Trophoblast cell (in vitro differentiated cells and primary cell): ENCODE data around the gene FLRT2.

ENCODE experiments used
- DNase-seq, 2 donors: peaks; one replicate each; pipeline ENCODE4 v3.0.0-alpha.2; 2016
- H2AFZ ChIP-seq: 2 replicates; pipeline ENCODE4 v1.6.1; 2013; ENCODE audit warnings: low read length, moderate library complexity, mild to moderate bottlenecking; ENCODE audit not compliant: insufficient read depth, poor library complexity
- H2AK5ac ChIP-seq: 2 replicates; pipeline ENCODE4 v1.6.1; 2013; ENCODE audit warnings: mild to moderate bottlenecking, low read length
- H2BK120ac ChIP-seq: 2 replicates; pipeline ENCODE4 v1.6.1; 2013; ENCODE audit warnings: low read length, mild to moderate bottlenecking, moderate library complexity; ENCODE audit not compliant: insufficient read depth, poor library complexity
- H2BK12ac ChIP-seq: 2 replicates; pipeline ENCODE4 v1.6.1; 2013; ENCODE audit warnings: mild to moderate bottlenecking, low read length, moderate library complexity
- H2BK5ac ChIP-seq: 2 replicates; pipeline ENCODE4 v1.6.1; 2013; ENCODE audit warnings: low read length, low read depth, moderate library complexity, mild to moderate bottlenecking; ENCODE audit not compliant: poor library complexity
- H3K14ac ChIP-seq: 2 replicates; pipeline ENCODE4 v1.6.1; 2013; ENCODE audit warnings: mild to moderate bottlenecking, low read length
- H3K18ac ChIP-seq: 2 replicates; pipeline ENCODE4 v1.6.1; 2013; ENCODE audit warnings: mild to moderate bottlenecking, low read length
- H3K23ac ChIP-seq: 2 replicates; pipeline ENCODE4 v1.6.1; 2013; ENCODE audit warnings: low read length
- H3K27ac ChIP-seq: 2 replicates; pipeline ENCODE4 v1.5.1; 2013; ENCODE audit warnings: low read depth, mild to moderate bottlenecking, inconsistent platforms, low read length, moderate library complexity
- H3K27me3 ChIP-seq: 2 replicates; pipeline ENCODE4 v1.6.1; 2013; ENCODE audit warnings: inconsistent platforms, mild to moderate bottlenecking, low read length, moderate library complexity; ENCODE audit not compliant: insufficient read depth
- H3K36me3 ChIP-seq, 2 experiments: 1 replicate in 1 of 2; 2 replicates in 1 of 2; pipeline ENCODE4 v1.6.1; 2013; ENCODE audit warnings: low read length in 2 of 2, mild to moderate bottlenecking in 2 of 2, moderate library complexity in 1 of 2; ENCODE audit not compliant: insufficient read depth in 2 of 2, control insufficient read depth in 1 of 2
- H3K4ac ChIP-seq: 2 replicates; pipeline ENCODE4 v1.6.1; 2013; ENCODE audit warnings: low read depth, mild to moderate bottlenecking, low read length, moderate library complexity
- H3K4me1 ChIP-seq, 2 experiments: 1 replicate in 1 of 2; 2 replicates in 1 of 2; pipeline ENCODE4 v1.6.1; 2013; ENCODE audit warnings: low read length in 2 of 2, mild to moderate bottlenecking in 2 of 2, moderate library complexity in 1 of 2; ENCODE audit not compliant: insufficient read depth in 2 of 2, control insufficient read depth in 1 of 2
- H3K4me2 ChIP-seq: 2 replicates; pipeline ENCODE4 v1.6.1; 2013; ENCODE audit warnings: inconsistent platforms, mild to moderate bottlenecking, low read length, moderate library complexity
- H3K4me3 ChIP-seq: 2 replicates; pipeline ENCODE4 v1.5.1; 2013; ENCODE audit warnings: mild to moderate bottlenecking, low read depth, low read length, inconsistent platforms
- H3K79me1 ChIP-seq: one replicate; pipeline ENCODE4 v1.6.1; 2013; ENCODE audit warnings: low read length
- H3K79me2 ChIP-seq: 2 replicates; pipeline ENCODE4 v1.6.1; 2013; ENCODE audit warnings: low read length, mild to moderate bottlenecking; ENCODE audit not compliant: control insufficient read depth, insufficient read depth, poor library complexity
- H3K9ac ChIP-seq: 2 replicates; pipeline ENCODE4 v1.6.1; 2013; ENCODE audit warnings: mild to moderate bottlenecking, low read length
- H3K9me3 ChIP-seq: 2 replicates; pipeline ENCODE4 v1.6.1; 2013; ENCODE audit warnings: low read depth, mild to moderate bottlenecking, control low read depth, inconsistent platforms, low read length; ENCODE audit not compliant: insufficient read depth
- H4K12ac ChIP-seq: 2 replicates; pipeline ENCODE4 v1.6.1; 2013; ENCODE audit warnings: low read depth, mild to moderate bottlenecking, low read length, moderate library complexity
- H4K8ac ChIP-seq: 2 replicates; pipeline ENCODE4 v1.6.1; 2013; ENCODE audit warnings: low read depth, mild to moderate bottlenecking, low read length, moderate library complexity
- H4K91ac ChIP-seq: one replicate; pipeline ENCODE4 v1.6.1; 2013; ENCODE audit warnings: low read depth, mild to moderate bottlenecking, low read length, moderate library complexity
- WGBS: extraction: QIAGEN DNeasy Blood & Tissue Kit; methylation state at CpG from one replicate; pipeline ENCODE4 v1.1.7; 2013; ENCODE audit warnings: missing lambda C conversion rate; ENCODE audit not compliant: insufficient read length, insufficient coverage; ENCODE audit errors: extremely low coverage; 5-methylcytosine and 5-hydroxymethylcytosine counted together

The FLRT2 gene

DNA sequence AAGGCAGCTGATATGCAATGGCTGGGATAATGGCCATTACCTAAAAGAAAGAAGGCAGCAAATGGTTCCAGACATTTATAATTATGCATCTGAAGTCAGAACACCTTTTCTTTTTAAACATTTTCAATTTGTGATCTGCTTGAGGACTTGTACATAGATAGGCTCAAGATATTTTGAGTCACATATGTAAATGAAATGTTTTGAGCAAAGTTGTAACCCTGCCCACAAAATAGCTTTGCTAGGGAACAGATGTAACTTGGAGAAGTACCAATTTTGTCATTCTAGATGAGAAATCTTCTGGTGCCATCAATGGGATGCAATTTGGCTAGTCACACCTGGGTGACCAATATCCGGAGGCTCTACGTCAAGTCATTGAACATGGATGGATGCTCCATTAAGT lies 123.1 kb downstream of the FLRT2 start:
- Histone ChIP-seq H4K8ac (no peak overlapping the region), H3K4ac (no peak overlapping the region), H3K4me3 (no peak overlapping the region), H3K79me1 (no peaks in the 10 kb centered on the region), H3K27me3 (no peaks in the 10 kb centered on the region), H3K4me2 (no peak overlapping the region), H3K23ac (no peak overlapping the region), H2BK5ac (no peak overlapping the region), H4K12ac (no peak overlapping the region), H4K91ac (no peak overlapping the region), H3K79me2 (no peaks in the 10 kb centered on the region), H2BK12ac (no peak overlapping the region), H3K4me1 (no peaks in the 10 kb centered on the region), H2AK5ac (no peak overlapping the region), H3K36me3 (no peaks in the 10 kb centered on the region), H3K14ac (no peak overlapping the region), H2AFZ (no peak overlapping the region), H3K9me3 (no peaks in the 10 kb centered on the region), H3K9ac (no peak overlapping the region), H2BK120ac (no peak overlapping the region), H3K18ac (no peak overlapping the region), H3K27ac (no peak overlapping the region)
- WGBS = no CpG with 5 or more reads among the region's 2 CpGs
- no peak for DNase-seq

DNA sequence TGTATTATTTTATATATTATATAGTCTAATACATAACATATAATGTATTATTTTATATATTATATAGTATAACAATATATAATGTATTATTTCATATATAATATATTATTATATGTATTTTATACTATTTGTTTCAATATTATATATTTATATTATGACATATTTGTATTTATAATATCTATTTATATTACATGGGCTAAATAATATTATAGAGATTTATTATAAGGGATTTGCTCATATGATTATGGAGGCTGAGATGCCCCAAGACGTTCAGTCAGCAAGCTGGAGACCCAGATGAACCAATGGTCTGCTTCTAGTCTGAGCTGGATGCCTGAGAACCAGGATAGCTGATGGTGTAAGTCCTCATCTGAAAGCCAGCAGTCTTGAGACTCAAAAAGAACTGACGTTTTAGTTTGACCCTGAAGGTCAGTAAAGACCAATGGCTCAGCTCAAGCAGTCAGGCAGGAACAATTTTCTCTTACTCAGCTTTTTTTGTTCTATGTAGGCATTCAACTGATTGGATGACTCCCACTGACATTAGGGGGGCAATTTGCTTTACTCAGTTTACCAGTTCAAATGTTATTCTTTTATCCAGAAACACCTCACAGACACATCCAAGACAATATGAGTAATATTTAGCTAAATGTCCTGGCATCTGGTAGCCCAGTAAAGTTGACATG lies 130.4 kb downstream of the FLRT2 start:
- Histone ChIP-seq H2BK5ac (no peak overlapping the region), H2BK120ac (no peak overlapping the region), H3K23ac (no peak overlapping the region), H2AFZ (no peak overlapping the region), H2BK12ac (no peak overlapping the region), H4K91ac (no peak overlapping the region), H3K9me3 (no peaks in the 10 kb centered on the region), H3K4ac (no peak overlapping the region), H3K79me2 (no peaks in the 10 kb centered on the region), H2AK5ac (no peak overlapping the region), H3K9ac (no peak overlapping the region), H4K8ac (no peak overlapping the region), H3K4me2 (no peak overlapping the region), H3K4me1 (no peaks in the 10 kb centered on the region), H3K18ac (no peak overlapping the region), H3K14ac (no peak overlapping the region), H3K4me3 (no peak overlapping the region), H3K27ac (no peak overlapping the region), H3K79me1 (no peaks in the 10 kb centered on the region), H3K27me3 (no peaks in the 10 kb centered on the region), H4K12ac (no peak overlapping the region), H3K36me3 (no peaks in the 10 kb centered on the region)
- no CpG with 5 or more reads among the region's 2 CpGs for WGBS
- DNase-seq = no peak

DNA sequence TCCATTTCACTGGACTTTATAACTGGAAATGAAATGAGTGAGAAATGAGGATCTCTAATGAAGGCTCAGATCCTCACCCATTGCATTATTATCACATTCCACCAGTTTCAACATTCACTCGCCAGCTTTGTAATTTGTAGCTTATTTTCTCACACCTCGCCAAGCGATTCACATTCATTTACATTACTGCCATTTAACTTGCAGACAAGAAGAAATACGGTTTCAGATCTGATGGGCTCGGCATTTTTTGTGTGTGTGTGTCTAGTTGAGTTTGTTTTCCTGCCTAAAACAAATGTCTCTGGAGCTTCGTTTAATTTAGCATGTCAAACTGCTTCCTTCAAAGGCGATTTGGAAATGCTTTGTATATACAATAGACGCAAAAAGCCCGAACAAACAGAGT lies 132.2 kb downstream of the FLRT2 start:
- Histone ChIP-seq H3K79me2 (no peaks in the 10 kb centered on the region), H4K8ac (no peak overlapping the region), H3K79me1 (no peaks in the 10 kb centered on the region), H4K91ac (no peak overlapping the region), H3K4me2 (no peak overlapping the region), H3K4me3 (no peak overlapping the region), H3K4me1 (no peaks in the 10 kb centered on the region), H3K9me3 (no peaks in the 10 kb centered on the region), H3K4ac (no peak overlapping the region), H2BK5ac (no peak overlapping the region), H3K14ac (no peak overlapping the region), H3K18ac (no peak overlapping the region), H2BK120ac (no peak overlapping the region), H2AK5ac (no peak overlapping the region), H2AFZ (no peak overlapping the region), H3K9ac (no peak overlapping the region), H3K36me3 (no peaks in the 10 kb centered on the region), H3K27ac (no peak overlapping the region), H2BK12ac (no peak overlapping the region), H4K12ac (no peak overlapping the region), H3K23ac (no peak overlapping the region), H3K27me3 (no peaks in the 10 kb centered on the region)
- DNase-seq = no peak
- WGBS = no CpG with 5 or more reads among the region's 9 CpGs

DNA sequence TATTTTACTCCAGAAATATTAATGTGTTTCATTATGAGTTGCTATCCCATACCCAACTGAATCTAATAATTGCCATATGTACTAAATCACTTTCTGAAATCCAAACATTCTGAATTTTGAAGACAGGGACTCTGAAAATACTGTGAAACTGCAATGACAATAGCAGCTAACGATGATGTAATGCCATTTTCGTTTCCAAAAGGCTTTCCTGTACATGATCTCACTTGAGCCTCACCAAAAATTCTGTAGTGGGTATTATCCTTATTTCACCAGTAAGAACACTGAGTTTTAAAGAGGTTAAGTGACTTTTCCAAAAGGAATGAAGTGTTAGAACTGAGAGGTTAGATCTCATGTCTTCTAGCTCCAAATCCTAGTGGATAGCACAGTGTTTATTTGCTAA lies 133.3 kb downstream of the FLRT2 start:
- no peak for DNase-seq
- H2BK12ac ChIP-seq = no peak overlapping the region
- H2BK120ac ChIP-seq = no peak overlapping the region
- H2AFZ ChIP-seq = no peak overlapping the region
- no peak overlapping the region for H3K18ac ChIP-seq
- no CpG with 5 or more reads among the region's 2 CpGs for WGBS
- no peak overlapping the region for H3K14ac ChIP-seq
- no peaks in the 10 kb centered on the region for H3K4me1 ChIP-seq
- H3K79me2 ChIP-seq = no peaks in the 10 kb centered on the region
- H3K79me1 ChIP-seq = no peaks in the 10 kb centered on the region
- H3K4me2 ChIP-seq = no peak overlapping the region
- no peak overlapping the region for H3K9ac ChIP-seq
- no peak overlapping the region for H4K8ac ChIP-seq
- no peaks in the 10 kb centered on the region for H3K27me3 ChIP-seq
- no peak overlapping the region for H4K12ac ChIP-seq
- H3K9me3 ChIP-seq = no peaks in the 10 kb centered on the region
- no peak overlapping the region for H2AK5ac ChIP-seq
- no peak overlapping the region for H2BK5ac ChIP-seq
- no peak overlapping the region for H3K4ac ChIP-seq
- no peak overlapping the region for H3K27ac ChIP-seq
- no peak overlapping the region for H3K23ac ChIP-seq
- H3K36me3 ChIP-seq = no peaks in the 10 kb centered on the region
- H3K4me3 ChIP-seq = no peak overlapping the region
- H4K91ac ChIP-seq = no peak overlapping the region
